Measurements from ENCODE around the gene HSD17B2.
"Not testable (repeated sequence)": the region's sequence is repeated elsewhere in the genome, so short reads cannot be mapped to it uniquely, and the experiment has no call there.

Gene HSD17B2

DNA sequence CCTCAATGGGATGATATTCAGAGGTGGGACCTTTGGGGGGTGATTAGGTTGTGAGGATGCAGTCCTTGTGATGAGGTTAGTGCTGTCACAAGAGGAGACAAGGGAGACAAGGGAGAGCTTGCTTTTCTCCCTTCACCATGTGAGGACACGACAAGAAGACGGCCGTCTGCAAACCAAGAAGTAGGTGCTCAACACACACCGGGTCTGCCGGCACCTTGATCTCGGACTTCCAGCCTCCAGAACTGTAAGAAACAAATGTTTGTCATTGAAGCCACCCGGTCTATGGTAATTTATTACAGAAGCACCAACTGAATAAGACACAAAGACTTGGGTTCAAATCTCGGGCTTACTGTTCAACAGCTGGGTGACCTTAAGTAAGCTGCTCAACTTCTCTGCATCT, 70.1 kb downstream of the HSD17B2 start:
- no peak overlapping the region for H3K27ac ChIP-seq (replicated peaks)
- H3K27me3 ChIP-seq (ENCODE audit: insufficient read depth, poor library complexity, severe bottlenecking): peaks cover 5% of the 10 kb centered on the region
- TF ChIP-seq POLR2AphosphoS5 (IDR thresholded peaks at IDR 0.05; ENCODE audit: low read depth): no peak
- no peak for TF ChIP-seq GABPA (IDR thresholded peaks at IDR 0.05; ENCODE audit: low read depth)
- TF ChIP-seq, protein P1, sequence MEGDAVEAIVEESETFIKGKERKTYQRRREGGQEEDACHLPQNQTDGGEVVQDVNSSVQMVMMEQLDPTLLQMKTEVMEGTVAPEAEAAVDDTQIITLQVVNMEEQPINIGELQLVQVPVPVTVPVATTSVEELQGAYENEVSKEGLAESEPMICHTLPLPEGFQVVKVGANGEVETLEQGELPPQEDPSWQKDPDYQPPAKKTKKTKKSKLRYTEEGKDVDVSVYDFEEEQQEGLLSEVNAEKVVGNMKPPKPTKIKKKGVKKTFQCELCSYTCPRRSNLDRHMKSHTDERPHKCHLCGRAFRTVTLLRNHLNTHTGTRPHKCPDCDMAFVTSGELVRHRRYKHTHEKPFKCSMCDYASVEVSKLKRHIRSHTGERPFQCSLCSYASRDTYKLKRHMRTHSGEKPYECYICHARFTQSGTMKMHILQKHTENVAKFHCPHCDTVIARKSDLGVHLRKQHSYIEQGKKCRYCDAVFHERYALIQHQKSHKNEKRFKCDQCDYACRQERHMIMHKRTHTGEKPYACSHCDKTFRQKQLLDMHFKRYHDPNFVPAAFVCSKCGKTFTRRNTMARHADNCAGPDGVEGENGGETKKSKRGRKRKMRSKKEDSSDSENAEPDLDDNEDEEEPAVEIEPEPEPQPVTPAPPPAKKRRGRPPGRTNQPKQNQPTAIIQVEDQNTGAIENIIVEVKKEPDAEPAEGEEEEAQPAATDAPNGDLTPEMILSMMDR (IDR thresholded peaks at IDR 0.05; ENCODE audit: insufficient read depth, low read length): no peak
- TF ChIP-seq, protein P2, sequence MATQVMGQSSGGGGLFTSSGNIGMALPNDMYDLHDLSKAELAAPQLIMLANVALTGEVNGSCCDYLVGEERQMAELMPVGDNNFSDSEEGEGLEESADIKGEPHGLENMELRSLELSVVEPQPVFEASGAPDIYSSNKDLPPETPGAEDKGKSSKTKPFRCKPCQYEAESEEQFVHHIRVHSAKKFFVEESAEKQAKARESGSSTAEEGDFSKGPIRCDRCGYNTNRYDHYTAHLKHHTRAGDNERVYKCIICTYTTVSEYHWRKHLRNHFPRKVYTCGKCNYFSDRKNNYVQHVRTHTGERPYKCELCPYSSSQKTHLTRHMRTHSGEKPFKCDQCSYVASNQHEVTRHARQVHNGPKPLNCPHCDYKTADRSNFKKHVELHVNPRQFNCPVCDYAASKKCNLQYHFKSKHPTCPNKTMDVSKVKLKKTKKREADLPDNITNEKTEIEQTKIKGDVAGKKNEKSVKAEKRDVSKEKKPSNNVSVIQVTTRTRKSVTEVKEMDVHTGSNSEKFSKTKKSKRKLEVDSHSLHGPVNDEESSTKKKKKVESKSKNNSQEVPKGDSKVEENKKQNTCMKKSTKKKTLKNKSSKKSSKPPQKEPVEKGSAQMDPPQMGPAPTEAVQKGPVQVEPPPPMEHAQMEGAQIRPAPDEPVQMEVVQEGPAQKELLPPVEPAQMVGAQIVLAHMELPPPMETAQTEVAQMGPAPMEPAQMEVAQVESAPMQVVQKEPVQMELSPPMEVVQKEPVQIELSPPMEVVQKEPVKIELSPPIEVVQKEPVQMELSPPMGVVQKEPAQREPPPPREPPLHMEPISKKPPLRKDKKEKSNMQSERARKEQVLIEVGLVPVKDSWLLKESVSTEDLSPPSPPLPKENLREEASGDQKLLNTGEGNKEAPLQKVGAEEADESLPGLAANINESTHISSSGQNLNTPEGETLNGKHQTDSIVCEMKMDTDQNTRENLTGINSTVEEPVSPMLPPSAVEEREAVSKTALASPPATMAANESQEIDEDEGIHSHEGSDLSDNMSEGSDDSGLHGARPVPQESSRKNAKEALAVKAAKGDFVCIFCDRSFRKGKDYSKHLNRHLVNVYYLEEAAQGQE (IDR thresholded peaks at IDR 0.05; ENCODE audit: insufficient replicate concordance, low read depth): no peak
- TF ChIP-seq SPI1 (IDR thresholded peaks at IDR 0.05; ENCODE audit: borderline replicate concordance, low read depth): no peak
- DNase-seq (ENCODE audit: low read depth in 1 of 2, low spot score in 1 of 2): no peak
- no peak overlapping the region for H3K4me3 ChIP-seq (replicated peaks; ENCODE audit: insufficient read depth, low read length)

DNA sequence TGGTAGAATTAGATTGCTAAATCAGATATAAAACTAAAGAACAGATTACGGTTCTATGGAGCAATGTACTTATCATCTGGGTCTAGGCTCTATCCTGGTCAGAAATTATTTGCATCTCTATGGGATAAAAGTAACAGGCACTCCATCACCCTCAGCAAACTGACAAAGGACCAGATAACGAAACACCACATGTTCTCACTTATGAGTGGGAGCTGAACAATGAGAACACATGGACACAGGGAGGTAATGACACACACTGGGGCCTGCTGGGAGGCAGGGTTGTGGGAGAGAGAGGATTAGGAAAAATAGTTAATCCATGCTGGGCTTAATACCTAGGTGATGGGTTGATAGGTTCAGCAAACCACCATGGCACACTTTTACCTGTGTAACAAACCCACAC, 73.0 kb downstream of the HSD17B2 start:
- DNase-seq (ENCODE audit: low read depth in 1 of 2, low spot score in 1 of 2): no peak
- TF ChIP-seq POLR2AphosphoS5 (IDR thresholded peaks at IDR 0.05; ENCODE audit: low read depth): no peak
- TF ChIP-seq, protein P1 (IDR thresholded peaks at IDR 0.05; ENCODE audit: insufficient read depth, low read length): no peak
- TF ChIP-seq SPI1 (IDR thresholded peaks at IDR 0.05; ENCODE audit: borderline replicate concordance, low read depth): no peak
- TF ChIP-seq, protein P2 (IDR thresholded peaks at IDR 0.05; ENCODE audit: insufficient replicate concordance, low read depth): no peak
- no peak for TF ChIP-seq GABPA (IDR thresholded peaks at IDR 0.05; ENCODE audit: low read depth)
- Histone ChIP-seq H3K27ac (replicated peaks) (no peak overlapping the region), H3K4me3 (replicated peaks; ENCODE audit: insufficient read depth, low read length) (no peak overlapping the region), H3K27me3 (ENCODE audit: insufficient read depth, poor library complexity, severe bottlenecking) (peaks cover 2% of the 10 kb centered on the region)

DNA sequence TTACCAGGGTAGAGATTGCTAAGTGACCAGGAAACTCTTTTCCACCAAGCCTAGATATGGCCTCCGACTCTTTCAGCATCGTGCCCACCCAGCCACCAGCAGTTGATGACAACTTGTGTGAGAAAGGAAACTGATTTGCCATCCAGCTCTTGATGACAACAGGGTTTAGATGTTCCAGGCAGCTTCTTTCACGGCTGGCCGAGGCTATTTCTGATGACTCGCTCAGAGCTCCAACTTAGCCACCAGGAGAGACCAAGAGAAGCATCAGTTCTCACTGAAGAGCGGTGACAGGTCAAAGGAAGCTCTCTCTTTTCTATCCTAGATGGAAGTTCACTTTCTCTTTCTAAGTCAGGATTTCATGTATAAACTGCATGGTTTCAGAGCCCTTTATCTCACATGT, 73.7 kb downstream of the HSD17B2 start:
- TF ChIP-seq SPI1 (IDR thresholded peaks at IDR 0.05; ENCODE audit: borderline replicate concordance, low read depth) (no peak), POLR2AphosphoS5 (IDR thresholded peaks at IDR 0.05; ENCODE audit: low read depth) (no peak), GABPA (IDR thresholded peaks at IDR 0.05; ENCODE audit: low read depth) (no peak)
- TF ChIP-seq, protein P2 (IDR thresholded peaks at IDR 0.05; ENCODE audit: insufficient replicate concordance, low read depth): no peak
- TF ChIP-seq, protein P1 (IDR thresholded peaks at IDR 0.05; ENCODE audit: insufficient read depth, low read length): no peak
- Histone ChIP-seq H3K27ac (replicated peaks) (no peak overlapping the region), H3K27me3 (ENCODE audit: insufficient read depth, poor library complexity, severe bottlenecking) (peaks cover 2% of the 10 kb centered on the region), H3K4me3 (replicated peaks; ENCODE audit: insufficient read depth, low read length) (no peak overlapping the region)
- DNase-seq (ENCODE audit: low read depth in 1 of 2, low spot score in 1 of 2): no peak

DNA sequence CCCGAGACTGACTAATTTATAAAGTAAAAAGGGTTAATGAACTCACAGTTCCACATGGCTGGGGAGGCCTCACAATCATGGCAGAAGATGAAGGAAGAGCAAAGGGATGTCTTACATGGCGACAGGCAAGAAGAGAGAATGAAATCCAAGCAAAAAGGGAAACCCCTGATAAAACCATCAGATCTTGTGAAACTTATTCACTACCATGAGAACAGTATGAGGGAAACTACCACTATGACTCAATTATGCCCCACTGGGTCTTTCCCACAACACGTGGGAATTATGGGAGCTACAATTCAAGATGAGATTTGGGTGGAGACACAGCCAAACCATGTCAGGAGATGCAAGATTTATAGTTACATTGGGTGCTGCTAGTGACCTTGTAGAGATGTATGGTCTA, 74.2 kb downstream of the HSD17B2 start:
- not testable (repeated sequence) for H3K4me3 ChIP-seq (replicated peaks; ENCODE audit: insufficient read depth, low read length); DNase-seq (ENCODE audit: low read depth in 1 of 2, low spot score in 1 of 2); H3K27me3 ChIP-seq (ENCODE audit: insufficient read depth, poor library complexity, severe bottlenecking); H3K27ac ChIP-seq (replicated peaks)
